Tibial nerve (tissue), 4 donors: ENCODE results near the gene PLXNC1. TPM values are rescaled to one million over a fixed set of nuclear protein-coding genes. Genes with fewer than 3 reads are reported as not detected.

Source experiments
- DNase-seq, 2 donors: peaks; one replicate each; pipeline ENCODE4 v3.0.0-alpha.2; 2019; ENCODE audit warnings: low spot score in 2 of 2
- H3K27ac ChIP-seq, 4 donors: fragments of 200-600 bp; sonication (generic) in 3 of 4; one replicate each; pipeline ENCODE4 v1.5.1; 2017 to 2019; ENCODE audit warnings: mild to moderate bottlenecking in 1 of 4
- H3K27me3 ChIP-seq, 2 donors: fragments of 200-600 bp; sonication (generic) in 1 of 2; one replicate each; pipeline versions ENCODE4 v1.5.1 to v1.6.0; 2017 to 2019
- H3K36me3 ChIP-seq, 3 donors: fragments of 200-600 bp; sonication (generic); one replicate each; pipeline ENCODE4 v1.5.1; 2018 to 2019
- H3K4me1 ChIP-seq, 4 donors: fragments of 200-600 bp; sonication (generic) in 3 of 4; one replicate each; pipeline ENCODE4 v1.5.1; 2017 to 2019
- H3K4me3 ChIP-seq, 4 donors: fragments of 200-600 bp; sonication (generic) in 3 of 4; one replicate each; pipeline ENCODE4 v1.5.1; 2017 to 2019; ENCODE audit warnings: mild to moderate bottlenecking in 1 of 4, moderate library complexity in 1 of 4
- H3K9me3 ChIP-seq, 4 donors: fragments of 200-600 bp; sonication (generic) in 3 of 4; one replicate each; pipeline ENCODE4 v1.5.1; 2017 to 2019
- CTCF ChIP-seq, 5 experiments: fragments of 200-600 bp in 3 of 5; fragments of 450-650 bp in 2 of 5; sonication (generic) in 3 of 5; IDR thresholded peaks; one replicate each; pipeline ENCODE4 v1.5.1; 2016 to 2019; ENCODE audit warnings: antibody characterized with exemption in 5 of 5, mild to moderate bottlenecking in 3 of 5, moderate library complexity in 2 of 5
- EP300 ChIP-seq, 2 donors: sonication (generic); formaldehyde crosslinking; IDR thresholded peaks; one replicate each; pipeline ENCODE4 v1.6.1; 2017; ENCODE audit warnings: antibody characterized with exemption in 2 of 2, mild to moderate bottlenecking in 1 of 2
- POLR2A ChIP-seq, 2 donors: fragments of 450-650 bp; IDR thresholded peaks; one replicate each; pipeline ENCODE4 v1.6.1; 2017; ENCODE audit warnings: antibody characterized with exemption in 2 of 2, mild to moderate bottlenecking in 2 of 2, moderate library complexity in 2 of 2
- WGBS, 2 donors: methylation state at CpG; one replicate each; pipeline ENCODE4 v1.1.5; 2018; 5-methylcytosine and 5-hydroxymethylcytosine counted together
- total RNA-seq, 4 donors: library from RNA; depleted of rRNA; stranded (reverse); fragments of >200 nt; gene quantifications; one replicate each; pipeline ENCODE4 v1.1.0, GENCODE V29; 2016

Gene PLXNC1
- 10 to 100 TPM in 2 of 4 donors, 1 to 10 TPM in 2; 9.0 to 20.8 (median 11.4) TPM for total RNA-seq

- H3K9me3 ChIP-seq: no peaks in the 10 kb centered on the region
- TF ChIP-seq CTCF (IDR thresholded peaks at IDR 0.05): no peak
- TF ChIP-seq EP300 (IDR thresholded peaks at IDR 0.05): no peak
- 1% methylated on average over 45 to 48 of the region's 75 CpGs for whole genome bisulfite sequencing, 2 donors
- DNase-seq: no peak
- H3K27ac ChIP-seq: peak within 1 kb of the TSS in 2 of 4 donors; percentile 45 to 57
- peak within 1 kb of the TSS; percentile 45 to 72 (median 58) for H3K4me3 ChIP-seq
- H3K27me3 ChIP-seq: peaks cover 0 to 39% of the 10 kb centered on the region in 2 donors
- H3K4me1 ChIP-seq: peaks cover 0 to 44% (median 7%) of the 10 kb centered on the region in 4 donors
- no peaks in the 10 kb centered on the region for H3K36me3 ChIP-seq
Measured at GRCh38 chr12:94147991-94148738, at the start of gene PLXNC1. Gene PLXNC1, plus strand, starts transcription at chr12:94148577. Its CDS starts 395 bp downstream, at chr12:94148972.

GRCh38 chr12:94099191-94099590 is 49.2 kb upstream of the PLXNC1 start:
- DNase-seq: no peak
- TF ChIP-seq CTCF (IDR thresholded peaks at IDR 0.05): no peak
- TF ChIP-seq EP300 (IDR thresholded peaks at IDR 0.05): no peak
- no peak for TF ChIP-seq POLR2A (IDR thresholded peaks at IDR 0.05)
- Histone ChIP-seq H3K27ac (no peak overlapping the region), H3K4me3 (no peak overlapping the region), H3K9me3 (no peaks in the 10 kb centered on the region), H3K27me3 (peaks cover 0 to 5% of the 10 kb centered on the region in 2 donors), H3K36me3 (no peaks in the 10 kb centered on the region), H3K4me1 (peaks cover 0 to 11% (median 6%) of the 10 kb centered on the region in 4 donors)
- 86 to 89% methylated on average over 3 of the region's 3 CpGs for WGBS, 2 donors

- Histone ChIP-seq H3K36me3 (no peaks in the 10 kb centered on the region), H3K27ac (no peak overlapping the region), H3K4me3 (no peak overlapping the region), H3K9me3 (no peaks in the 10 kb centered on the region), H3K4me1 (peaks cover 0 to 11% (median 6%) of the 10 kb centered on the region in 4 donors), H3K27me3 (peaks cover 0 to 5% of the 10 kb centered on the region in 2 donors)
- TF ChIP-seq EP300 (IDR thresholded peaks at IDR 0.05) (no peak), CTCF (IDR thresholded peaks at IDR 0.05) (no peak), POLR2A (IDR thresholded peaks at IDR 0.05) (no peak)
- WGBS, 2 donors: 57 to 58% methylated on average over 10 of the region's 10 CpGs
- no peak for DNase-seq
Measured at GRCh38 chr12:94099632-94100031, 48.7 kb upstream of the PLXNC1 start.

GRCh38 chr12:94100211-94100627 is 48.2 kb upstream of the PLXNC1 start:
- Histone ChIP-seq H3K9me3 (no peaks in the 10 kb centered on the region), H3K27ac (no peak overlapping the region), H3K4me3 (no peak overlapping the region), H3K36me3 (no peaks in the 10 kb centered on the region), H3K27me3 (peaks cover 0 to 5% of the 10 kb centered on the region in 2 donors), H3K4me1 (peaks cover 0 to 11% (median 6%) of the 10 kb centered on the region in 4 donors)
- no peak for DNase-seq
- WGBS, 2 donors: 66 to 68% methylated on average over 6 of the region's 6 CpGs
- TF ChIP-seq EP300 (IDR thresholded peaks at IDR 0.05) (no peak), CTCF (IDR thresholded peaks at IDR 0.05) (no peak), POLR2A (IDR thresholded peaks at IDR 0.05) (no peak)

- peak; percentile 58 to 70 for DNase-seq
- WGBS, 2 donors: 29 to 30% methylated on average over 37 to 38 of the region's 38 CpGs
- peaks cover 0 to 11% of the 10 kb centered on the region in 2 donors for H3K27me3 ChIP-seq
- H3K9me3 ChIP-seq: no peaks in the 10 kb centered on the region
- H3K36me3 ChIP-seq: no peaks in the 10 kb centered on the region
- peak overlapping the region in 1 of 4 donors; percentile 33 for H3K27ac ChIP-seq
- H3K4me3 ChIP-seq: peak overlapping the region; percentile 44 to 61 (median 52)
- TF ChIP-seq CTCF (IDR thresholded peaks at IDR 0.05) (peak; percentile 89 to 96 (median 90)), EP300 (IDR thresholded peaks at IDR 0.05) (peak in 1 of 2 donors; percentile 37), POLR2A (IDR thresholded peaks at IDR 0.05) (no peak)
- peaks cover 0 to 11% (median 6%) of the 10 kb centered on the region in 4 donors for H3K4me1 ChIP-seq
Measured at GRCh38 chr12:94100990-94101737, 47.2 kb upstream of the PLXNC1 start.
